Dermis microvascular lymphatic vessel endothelial cell (primary cell): ENCODE data around the gene ZNF57. TPM values are rescaled to one million over a fixed set of nuclear protein-coding genes. Genes with fewer than 3 reads are reported as not detected.
"Not testable (repeated sequence)": the region's sequence is repeated elsewhere in the genome, so short reads cannot be mapped to it uniquely, and the experiment has no call there.

Experiments used
- DNase-seq, 2 donors: peaks; one replicate each; pipeline versions ENCODE4 v3.0.0 to v3.0.0-alpha.2; 2010; ENCODE audit warnings: low read depth in 2 of 2
- total RNA-seq: library from RNA; depleted of rRNA; stranded (reverse); fragments of >200 nt; gene quantifications from 2 replicates; pipeline ENCODE4 v1.2.1, GENCODE V29; 2014

ZNF57 gene
- total RNA-seq = 3.2 and 3.7 TPM in 2 replicates

DNA sequence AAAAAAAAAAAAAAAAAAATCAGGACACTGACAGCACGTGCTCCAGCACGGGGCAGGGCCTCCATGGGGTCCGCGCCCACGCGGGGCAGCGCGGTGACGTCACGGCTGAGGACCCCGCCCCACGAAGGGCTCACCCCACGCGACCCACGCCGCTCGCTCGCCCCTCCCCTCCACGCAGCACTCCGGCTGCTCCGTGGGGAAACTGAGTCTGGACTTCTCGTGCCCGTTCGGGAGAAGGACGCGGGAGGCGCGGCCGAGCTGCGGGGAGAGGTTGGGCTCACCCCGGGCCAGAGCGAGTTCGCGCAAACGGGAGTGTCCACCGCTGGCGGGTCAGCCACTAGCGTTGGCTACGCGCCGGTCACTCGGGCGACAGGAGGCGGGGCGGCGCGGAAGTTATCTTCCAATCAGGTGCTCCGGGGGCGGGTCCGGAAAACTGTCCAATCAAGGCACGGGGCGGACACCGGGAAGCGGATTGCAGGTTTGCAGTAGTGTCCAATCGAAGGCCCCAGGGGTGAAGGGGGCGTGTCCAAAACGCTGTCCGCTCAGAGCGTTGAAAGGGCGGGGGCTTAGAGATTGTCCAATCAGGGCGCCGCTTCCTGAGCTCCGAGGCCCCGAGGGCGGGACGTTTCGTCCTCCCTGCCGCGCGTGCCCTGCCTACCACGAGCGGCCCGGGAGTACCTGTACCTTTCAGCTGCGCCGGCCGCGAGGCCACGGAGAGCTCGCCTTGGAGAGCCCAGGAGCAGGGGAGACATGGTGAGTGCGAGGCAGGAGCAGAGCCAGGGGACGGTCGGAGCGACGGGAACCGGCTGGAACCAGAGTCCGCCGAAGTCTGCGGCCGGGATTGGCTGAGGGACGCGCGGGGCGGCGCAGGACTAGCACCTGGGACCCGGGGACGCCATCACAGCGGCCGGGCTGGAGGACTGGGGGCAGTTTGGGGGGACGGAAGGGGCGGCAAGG lies at the start of gene ZNF57:
TSS of gene ZNF57 (plus strand) at position 633 of the 957 bp plus-strand sequence. CDS start at position 751, 118 bp downstream.
- DNase-seq = peak; percentile 98 to 100

DNA sequence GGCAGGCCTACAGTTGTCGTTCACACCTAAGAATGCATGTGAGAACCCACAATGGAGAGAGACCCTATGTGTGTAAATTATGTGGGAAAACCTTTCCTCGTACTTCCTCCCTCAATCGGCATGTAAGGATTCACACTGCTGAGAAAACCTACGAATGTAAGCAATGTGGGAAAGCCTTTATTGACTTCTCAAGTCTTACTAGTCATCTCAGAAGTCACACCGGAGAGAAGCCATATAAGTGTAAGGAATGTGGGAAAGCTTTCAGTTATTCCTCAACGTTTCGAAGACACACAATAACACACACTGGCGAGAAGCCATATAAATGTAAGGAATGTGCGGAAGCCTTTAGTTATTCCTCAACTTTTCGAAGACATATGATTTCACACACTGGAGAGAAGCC lies 48.1 kb upstream of the ZNF57 start:
- no peak for DNase-seq

DNA sequence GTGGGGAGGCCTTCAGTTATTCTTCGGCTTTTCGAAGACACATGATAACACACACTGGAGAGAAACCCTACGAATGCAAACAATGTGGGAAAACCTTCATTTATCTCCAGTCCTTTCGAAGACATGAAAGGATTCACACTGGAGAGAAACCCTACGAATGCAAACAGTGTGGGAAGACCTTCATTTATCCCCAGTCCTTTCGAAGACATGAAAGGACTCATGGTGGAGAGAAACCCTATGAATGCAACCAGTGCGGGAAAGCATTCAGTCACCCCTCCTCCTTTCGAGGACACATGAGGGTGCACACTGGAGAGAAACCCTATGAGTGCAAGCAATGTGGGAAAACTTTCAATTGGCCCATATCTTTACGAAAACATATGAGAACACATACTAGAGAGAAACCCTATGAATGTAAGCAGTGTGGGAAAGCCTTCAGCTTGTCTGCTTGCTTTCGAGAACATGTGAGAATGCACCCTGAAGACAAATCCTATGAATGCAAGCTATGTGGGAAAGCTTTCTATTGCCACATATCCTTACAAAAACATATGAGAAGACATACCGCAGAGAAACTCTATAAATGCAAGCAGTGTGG lies 47.6 kb upstream of the ZNF57 start:
- no peak for DNase-seq

DNA sequence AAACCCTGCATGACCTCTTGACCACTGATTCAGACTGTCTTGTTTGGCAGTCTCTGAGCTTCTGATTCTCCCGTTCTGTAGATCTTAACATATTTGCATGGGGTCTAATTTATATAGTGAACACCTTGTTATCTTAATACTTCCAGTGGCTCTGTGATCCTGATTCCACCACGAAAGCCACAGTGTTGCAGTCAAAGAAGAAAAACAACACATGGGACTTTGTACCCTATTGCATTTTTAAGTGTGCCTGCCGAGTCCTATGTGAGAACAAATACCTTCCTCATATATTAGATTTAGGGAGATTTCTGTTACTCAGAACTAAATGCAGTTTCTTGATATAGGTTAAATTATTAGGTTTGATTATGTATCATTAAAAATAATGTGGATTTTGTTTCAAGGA lies 45.9 kb upstream of the ZNF57 start:
- no peak for DNase-seq

DNA sequence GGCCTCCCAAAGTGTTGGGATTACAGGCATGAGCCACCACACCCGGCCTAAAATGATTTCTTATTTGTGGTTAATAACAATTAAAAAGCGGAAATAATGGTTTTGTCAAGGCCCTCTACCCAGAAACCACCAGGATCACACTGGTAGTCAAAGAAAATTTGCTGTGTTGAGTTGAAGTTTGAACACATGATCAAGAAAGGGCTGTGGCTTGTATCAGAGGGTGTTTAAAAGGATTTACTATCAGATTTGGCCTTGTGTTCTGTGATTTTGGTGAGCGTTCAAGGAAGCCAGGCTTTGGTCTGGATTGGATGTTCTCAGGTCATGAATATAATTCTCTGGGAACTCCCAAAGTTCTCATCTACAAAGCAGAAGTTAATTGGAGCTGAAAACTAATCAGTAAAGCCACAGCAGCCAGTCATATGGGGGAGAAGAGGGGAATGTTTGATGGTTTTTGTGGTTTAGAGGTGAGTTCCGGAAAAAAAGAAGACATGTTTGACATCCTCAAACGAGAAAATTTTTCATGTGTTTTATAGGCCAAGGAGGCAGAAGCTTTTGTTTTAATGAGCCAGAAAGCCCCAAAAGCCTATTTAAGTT lies 44.2 kb upstream of the ZNF57 start:
- DNase-seq = no peak

DNA sequence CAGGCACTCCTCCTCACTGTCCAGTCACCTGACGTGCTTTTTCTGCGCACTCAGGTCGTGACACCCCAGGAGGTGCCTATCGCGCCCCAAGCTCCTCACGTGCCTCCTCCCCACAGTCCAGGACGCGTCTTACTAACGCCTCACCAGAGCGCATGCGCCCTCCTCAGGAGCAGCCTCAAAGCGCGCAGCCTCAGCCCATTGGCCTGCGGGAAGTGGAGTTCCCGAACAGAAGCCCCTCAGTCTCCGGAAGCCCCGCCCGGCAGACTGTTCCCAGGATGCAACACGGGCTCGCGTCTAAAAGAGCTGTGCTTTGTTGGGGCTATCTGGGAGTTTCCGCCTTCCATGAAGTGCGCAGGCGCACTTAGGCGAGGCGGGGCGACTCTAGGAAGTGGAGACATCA lies 41.9 kb upstream of the ZNF57 start:
- no peak for DNase-seq

DNA sequence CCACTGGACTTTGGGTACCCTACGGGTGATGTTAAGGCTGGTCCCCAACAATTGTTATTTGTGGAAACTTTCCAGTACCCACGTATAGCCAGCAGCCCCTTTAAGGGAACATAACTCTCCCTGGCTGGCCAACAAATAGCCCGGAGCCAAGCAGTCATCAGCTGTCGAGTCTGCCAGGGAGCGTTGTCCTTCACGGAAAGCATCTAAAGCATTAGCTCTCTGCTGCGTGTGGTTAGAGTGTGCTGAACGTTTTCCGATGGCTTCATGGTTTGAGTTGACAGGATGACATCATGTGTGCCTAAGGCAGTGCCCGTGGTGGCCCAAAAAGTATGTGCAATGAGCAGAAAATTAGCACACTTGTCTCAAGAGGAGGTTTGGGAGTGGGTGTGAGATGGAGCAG lies 36.9 kb upstream of the ZNF57 start:
- DNase-seq = no peak

DNA sequence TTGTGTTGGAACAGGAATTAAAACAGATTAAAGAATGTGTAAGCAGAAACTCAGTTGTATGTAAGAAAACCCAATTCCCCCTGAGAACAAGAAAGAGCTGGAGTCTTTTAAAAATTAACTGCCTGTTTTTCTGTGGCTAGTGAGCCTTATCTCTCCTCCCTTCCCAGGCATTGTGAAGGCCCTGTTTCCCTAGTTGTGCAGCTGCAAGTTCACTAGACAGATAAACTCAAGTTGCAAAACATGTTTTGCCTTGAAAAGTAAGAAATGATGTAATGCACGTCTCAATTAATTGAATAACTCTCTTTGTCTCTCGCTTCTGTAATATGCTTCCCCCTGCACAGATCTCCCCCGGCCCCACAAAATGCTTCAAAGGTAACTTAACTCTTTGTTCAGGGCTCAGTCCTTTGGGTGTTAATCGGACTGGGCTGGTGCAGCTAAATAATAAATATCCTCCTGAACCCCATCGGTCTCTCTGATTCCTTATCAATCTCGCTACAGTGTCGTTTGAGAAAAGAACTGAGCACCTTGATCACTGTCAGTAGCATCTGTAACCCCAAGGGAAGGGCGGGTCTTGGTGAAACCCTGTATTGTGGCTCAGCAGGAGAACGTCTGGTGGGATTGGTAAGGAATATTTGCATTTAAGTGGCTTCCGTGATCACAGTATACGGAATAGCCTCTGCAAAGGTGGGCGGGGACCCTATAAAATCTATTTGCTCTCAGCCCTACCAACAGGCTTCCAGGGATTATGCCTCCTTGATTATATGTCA lies 35.2 kb upstream of the ZNF57 start:
- DNase-seq = no peak

DNA sequence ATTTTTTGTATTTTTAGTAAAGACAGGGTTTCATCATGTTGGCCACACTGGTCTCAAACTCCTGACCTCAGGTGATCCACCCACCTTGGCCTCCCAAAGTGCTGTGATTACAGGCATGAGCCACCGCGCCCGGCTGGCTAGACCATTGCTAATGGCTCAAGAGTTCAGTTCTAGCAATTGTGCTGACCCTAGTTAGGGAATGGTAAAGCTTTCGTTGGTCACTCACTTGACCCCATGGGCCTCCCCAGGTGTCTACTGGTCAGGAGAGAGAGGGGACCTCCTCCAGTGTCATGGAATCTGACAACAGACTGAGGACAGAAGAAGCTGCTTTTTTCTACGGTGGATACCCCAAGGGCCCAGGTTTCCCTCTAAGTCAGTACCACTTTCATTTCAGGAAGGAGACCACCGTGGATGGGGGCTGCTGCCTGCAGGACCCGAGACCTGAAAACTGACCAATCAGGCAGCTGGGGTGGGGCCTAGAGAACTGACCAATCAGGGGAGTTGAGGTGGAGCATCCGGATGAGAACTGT lies 34.2 kb upstream of the ZNF57 start:
- no peak for DNase-seq

DNA sequence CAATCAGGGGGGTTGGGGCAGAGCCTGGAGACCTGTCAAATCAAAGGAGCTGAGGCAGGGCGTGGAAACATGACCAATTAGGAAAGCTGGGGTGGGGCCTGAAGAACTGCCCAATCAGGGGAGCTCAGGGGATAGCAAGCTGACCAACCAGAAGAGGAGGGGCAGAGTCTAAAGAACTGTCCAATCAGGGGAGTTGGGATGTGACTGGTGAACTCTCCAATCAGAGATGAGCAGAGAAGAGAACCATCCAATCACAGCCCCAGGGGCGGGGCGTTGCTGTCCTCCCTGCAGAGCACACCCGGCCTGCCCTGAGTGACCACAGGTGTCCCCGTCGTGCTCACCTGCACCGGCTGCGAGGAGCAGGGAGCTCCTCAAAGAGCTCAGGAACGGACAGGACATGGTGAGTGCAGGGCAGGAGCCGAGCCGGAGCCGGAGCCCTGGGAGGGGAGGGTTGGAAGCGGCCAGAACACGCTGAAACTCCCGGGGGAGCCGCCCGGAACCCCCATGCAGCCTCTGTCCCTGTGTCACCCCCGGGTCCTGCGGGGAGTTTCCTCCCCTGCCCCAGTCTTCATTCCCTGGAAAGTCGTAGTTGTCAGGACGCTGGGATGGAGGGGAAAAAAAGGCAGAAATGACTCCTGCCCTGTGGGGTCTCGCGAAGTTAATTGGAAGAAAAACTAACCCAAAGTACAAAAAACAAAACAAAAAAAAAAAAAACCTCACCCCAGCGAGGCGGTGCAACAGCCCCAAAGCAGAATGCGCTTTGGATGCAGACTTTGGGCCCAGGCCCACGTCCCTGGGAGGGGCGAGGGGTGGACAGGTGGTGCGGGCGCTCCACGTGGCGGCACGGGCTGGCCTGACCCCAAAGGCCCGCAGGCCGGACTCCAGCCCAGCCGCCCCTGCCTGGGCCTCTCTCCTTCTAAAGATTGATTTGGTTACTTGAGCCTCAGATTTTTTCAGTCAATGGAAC lies 33.4 kb upstream of the ZNF57 start, which contains the start of gene ZNF556:
TSS of gene ZNF556 (plus strand) at position 311 of the 967 bp plus-strand sequence. CDS start at position 398, 87 bp downstream.
- no peak for DNase-seq

DNA sequence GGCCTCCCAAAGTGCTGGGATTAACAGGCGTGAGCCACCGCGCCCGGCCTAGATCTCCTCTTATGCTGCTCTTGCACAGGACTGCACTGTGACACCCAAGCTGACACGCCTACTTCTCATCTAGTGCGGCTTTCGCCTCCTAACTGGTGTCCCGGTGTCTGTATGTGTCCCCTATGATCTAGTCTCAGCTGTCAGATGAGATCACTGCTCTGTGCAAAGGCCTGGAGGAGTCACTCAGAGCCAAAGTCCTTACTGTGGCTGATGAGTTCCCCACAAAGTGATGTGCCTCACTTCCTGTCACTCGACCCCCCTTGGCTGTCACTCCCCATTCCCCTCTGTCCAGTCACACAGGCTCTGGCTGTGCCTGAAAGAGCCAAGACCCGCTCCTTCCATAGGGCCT lies 31.1 kb upstream of the ZNF57 start:
- DNase-seq = no peak

DNA sequence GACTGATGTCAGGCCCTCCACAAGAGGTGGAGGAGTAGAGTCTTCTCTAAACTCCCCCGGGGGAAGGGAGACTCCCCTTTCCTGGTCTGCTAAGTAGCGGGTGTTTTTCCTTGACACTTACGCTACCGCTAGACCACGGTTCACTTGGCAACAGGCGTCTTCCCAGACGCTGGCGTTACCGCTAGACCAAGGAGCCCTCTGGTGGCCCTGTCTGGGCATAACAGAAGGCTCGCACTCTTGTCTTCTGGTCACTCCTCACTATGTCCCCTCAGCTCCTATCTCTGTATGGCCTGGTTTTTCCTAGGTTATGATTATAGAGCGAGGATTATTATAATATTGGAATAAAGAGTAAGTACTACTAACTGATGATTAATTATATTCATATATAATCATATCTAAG lies 28.6 kb upstream of the ZNF57 start:
- not testable (repeated sequence) for DNase-seq

DNA sequence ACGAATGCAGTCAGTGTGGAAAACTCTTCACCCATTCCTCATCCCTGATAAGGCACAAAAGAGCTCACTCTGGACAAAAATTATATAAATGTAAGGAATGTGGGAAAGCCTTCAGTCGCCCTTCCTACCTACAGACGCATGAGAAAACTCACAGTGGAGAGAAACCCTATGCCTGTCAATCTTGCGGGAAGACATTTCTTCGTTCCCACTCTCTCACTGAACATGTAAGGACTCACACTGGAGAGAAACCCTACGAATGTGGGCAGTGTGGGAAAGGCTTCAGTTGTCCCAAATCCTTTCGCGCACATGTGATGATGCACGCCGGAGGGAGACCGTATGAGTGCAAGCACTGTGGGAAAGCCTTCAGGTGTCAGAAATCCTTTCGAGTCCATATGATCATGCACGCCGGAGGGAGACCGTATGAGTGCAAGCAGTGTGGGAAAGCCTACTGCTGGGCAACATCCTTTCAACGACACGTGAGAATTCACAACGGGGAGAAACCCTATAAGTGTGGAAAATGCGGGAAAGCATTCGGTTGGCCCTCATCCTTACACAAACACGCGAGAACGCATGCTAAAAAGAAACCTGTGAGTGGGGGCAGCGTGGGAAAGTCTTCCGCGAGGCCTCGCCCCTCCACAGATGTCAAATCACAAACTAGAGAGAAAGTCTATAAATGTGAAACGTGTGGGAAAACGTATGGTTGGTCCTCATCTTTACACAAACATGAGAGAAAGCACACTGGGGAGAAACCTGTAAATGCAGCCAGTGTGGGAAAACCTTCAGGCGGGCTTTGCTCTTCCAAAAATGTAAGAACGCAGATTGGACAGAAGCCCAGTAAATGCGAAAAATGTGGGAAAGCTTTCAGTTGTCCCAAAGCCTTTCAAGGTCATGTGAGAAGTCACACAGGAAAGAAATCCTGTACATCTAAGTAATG lies 23.1 kb upstream of the ZNF57 start:
- no peak for DNase-seq

DNA sequence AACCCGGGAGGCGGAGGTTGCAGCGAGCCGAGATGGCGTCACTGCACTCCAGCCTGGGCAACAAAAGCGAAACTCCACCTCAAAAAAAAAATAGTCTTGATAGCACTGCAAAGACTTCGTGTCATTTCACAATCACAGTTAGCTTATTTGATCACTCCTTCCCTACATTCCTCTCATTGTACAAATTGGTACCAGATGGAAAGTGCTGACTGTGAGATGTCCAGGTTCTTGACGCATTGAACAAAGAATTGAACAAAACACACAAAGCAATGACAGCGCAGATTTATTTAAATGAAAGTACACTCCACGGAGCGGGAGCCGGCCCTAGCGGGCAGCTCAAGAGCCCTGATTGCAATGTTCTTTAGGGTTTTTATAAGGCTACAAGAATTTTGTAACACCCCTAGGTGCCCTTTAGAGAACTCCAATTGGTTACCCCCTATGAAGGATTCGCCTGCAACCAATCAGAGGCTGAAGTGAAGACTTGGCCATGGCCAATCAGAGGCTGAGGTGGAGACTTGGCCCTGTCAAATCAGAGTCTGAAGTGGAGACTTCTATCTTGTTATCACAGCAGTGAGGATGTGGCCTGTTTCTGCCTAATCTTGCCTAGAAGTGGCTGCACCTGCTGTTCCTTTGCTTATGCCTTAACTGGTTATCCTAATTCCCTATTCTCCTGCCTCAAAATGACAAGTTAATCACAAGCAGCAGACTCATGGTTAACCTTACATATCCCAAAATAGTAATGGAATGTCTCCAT lies 16.9 kb upstream of the ZNF57 start:
- no peak for DNase-seq

DNA sequence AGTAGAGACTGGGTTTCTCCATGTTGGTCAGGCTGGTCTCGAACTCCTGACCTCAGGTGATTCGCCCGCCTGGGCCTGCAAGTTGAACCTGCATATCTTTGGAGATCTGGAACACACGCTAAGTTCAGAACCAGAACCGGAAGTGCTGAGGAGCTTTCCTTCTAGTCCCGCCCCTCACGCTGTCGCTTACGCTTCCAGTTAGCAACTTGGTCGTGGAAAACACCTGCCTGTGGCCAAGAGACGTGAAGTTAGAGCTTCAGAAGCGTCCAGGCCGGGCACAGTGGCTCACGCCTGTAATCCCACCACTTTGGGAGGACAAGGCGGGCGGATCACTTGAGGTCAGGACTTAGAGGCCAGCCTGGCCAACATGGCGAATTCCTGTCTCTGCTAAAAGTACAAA lies 15.0 kb upstream of the ZNF57 start:
- no peak for DNase-seq

DNA sequence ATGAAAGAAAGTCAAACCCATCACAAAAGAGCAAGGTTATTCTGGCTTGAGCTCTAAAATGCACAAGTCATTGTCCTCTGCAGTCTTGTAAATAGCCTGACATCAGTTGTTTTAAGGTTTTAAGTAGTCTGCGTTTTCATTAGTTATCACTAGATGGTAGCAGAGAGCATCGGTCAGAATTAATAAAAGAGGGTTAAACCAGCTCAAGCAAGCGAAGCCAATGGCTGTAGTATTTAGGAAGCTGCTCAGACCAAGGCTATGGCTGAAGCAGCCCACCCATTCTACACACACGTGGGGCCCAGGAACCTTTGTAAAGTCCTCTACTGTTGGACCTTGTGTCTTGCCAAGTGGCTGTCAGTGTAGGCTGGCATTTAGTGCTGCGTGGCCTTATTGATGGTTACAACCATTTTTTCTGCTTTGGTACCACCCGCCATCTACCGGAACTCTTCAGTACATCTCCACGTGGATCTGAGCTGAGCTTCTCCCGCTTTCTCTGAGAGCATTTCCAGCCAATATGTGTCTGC lies 13.3 kb upstream of the ZNF57 start:
- DNase-seq = peak; percentile 64 to 73

DNA sequence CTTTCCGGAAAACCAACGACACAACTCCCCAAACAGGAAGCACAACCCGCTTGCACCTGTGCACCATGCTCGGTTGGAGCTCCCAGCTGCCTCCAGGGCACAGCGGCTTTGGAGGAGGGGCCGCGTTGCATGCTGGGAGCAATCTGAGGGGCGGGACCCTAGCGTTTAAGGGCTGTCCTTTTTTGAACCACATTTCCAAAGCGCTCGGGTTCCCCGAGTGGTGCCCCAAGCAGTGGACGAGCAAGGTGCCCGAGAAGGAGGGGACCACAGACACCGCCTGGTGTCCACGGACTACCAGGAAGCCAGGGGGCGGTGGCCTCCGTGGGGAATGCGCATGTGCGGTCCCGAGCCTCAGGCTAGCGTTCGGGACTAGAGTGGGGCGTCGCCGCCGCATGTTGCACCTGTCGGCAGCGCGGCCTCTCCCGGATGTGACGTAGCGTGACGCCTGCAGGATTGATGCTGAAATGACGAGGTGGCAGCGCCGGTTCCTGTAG lies 11.9 kb upstream of the ZNF57 start:
- peak in 1 of 2 donors; percentile 24 for DNase-seq

DNA sequence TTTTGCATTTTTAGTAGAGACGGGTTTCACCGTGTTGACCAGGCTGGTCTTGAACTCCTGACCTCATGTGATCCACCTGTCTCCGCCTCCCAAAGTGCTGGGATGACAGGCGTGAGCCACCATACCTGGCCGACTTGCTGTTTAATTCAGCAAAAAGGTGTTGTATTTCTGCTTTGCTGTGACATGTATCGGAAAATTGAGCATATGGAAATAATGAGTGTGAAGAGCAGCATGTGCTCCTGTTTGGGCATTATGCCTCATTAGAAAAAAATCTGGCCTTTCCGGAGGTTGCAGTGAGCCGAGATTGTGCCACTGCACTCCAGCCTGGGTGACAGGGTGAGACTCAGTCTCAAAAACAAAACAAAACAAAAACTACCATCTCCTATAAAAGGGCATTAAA lies 10.2 kb upstream of the ZNF57 start:
- DNase-seq = not testable (repeated sequence)
